Kidney epithelial cell (primary cell): ENCODE results near the gene TSPOAP1. TPM values are rescaled to one million over a fixed set of nuclear protein-coding genes. Genes with fewer than 3 reads are reported as not detected.

ENCODE experiments used
- DNase-seq: peaks from one replicate; pipeline ENCODE4 v3.0.0-alpha.2; 2010; ENCODE audit warnings: low read depth
- H3K27me3 ChIP-seq: 2 replicates; pipeline ENCODE4 v1.6.0; 2011; ENCODE audit warnings: low read length; ENCODE audit not compliant: control insufficient read depth, insufficient read depth
- H3K36me3 ChIP-seq: 2 replicates; pipeline ENCODE4 v1.5.1; 2011; ENCODE audit warnings: low read length; ENCODE audit not compliant: control insufficient read depth, insufficient read depth
- H3K4me3 ChIP-seq: 2 replicates; pipeline ENCODE4 v1.5.1; 2011; ENCODE audit warnings: low read depth, mild to moderate bottlenecking, control low read depth, low read length
- CTCF ChIP-seq: IDR thresholded peaks from 2 replicates; pipeline ENCODE4 v1.5.1; 2011; ENCODE audit warnings: mild to moderate bottlenecking, moderate library complexity, low read length, control low read depth, inconsistent platforms; ENCODE audit not compliant: insufficient read depth, poor library complexity, severe bottlenecking
- total RNA-seq: library from RNA; depleted of rRNA; stranded (reverse); fragments of >200 nt; gene quantifications from 2 replicates; pipeline ENCODE4 v1.2.3, GENCODE V29; 2015

The TSPOAP1 gene
- total RNA-seq, 1 donor from 2014 or later = 9.4 TPM

- no peak overlapping the region for H3K4me3 ChIP-seq
- H3K27me3 ChIP-seq = no peaks in the 10 kb centered on the region
- no peaks in the 10 kb centered on the region for H3K36me3 ChIP-seq
- no peak for DNase-seq
- no peak for TF ChIP-seq CTCF
These were observed 7.3 kb upstream of the TSPOAP1 start for GRCh38 chr17:58335779-58336455.

- no peak overlapping the region for H3K4me3 ChIP-seq
- no peaks in the 10 kb centered on the region for H3K27me3 ChIP-seq
- no peaks in the 10 kb centered on the region for H3K36me3 ChIP-seq
- no peak for TF ChIP-seq CTCF
- no peak for DNase-seq
These were observed 6.6 kb upstream of the TSPOAP1 start for GRCh38 chr17:58335061-58335731.

- H3K4me3 ChIP-seq = no peak overlapping the region
- DNase-seq = no peak
- no peaks in the 10 kb centered on the region for H3K27me3 ChIP-seq
- TF ChIP-seq CTCF = no peak
- H3K36me3 ChIP-seq = no peaks in the 10 kb centered on the region
These were observed 6.1 kb upstream of the TSPOAP1 start for GRCh38 chr17:58334661-58335060.

GRCh38 chr17:58334256-58334655 lies 5.7 kb upstream of the TSPOAP1 start:
- DNase-seq = no peak
- Histone ChIP-seq H3K36me3 (no peaks in the 10 kb centered on the region), H3K4me3 (no peak overlapping the region), H3K27me3 (no peaks in the 10 kb centered on the region)
- no peak for TF ChIP-seq CTCF

GRCh38 chr17:58333736-58334207 lies 5.2 kb upstream of the TSPOAP1 start:
- no peak for TF ChIP-seq CTCF
- Histone ChIP-seq H3K4me3 (no peak overlapping the region), H3K27me3 (peaks cover under 1% of the 10 kb centered on the region), H3K36me3 (no peaks in the 10 kb centered on the region)
- DNase-seq = no peak
